ENCODE data around the gene SOCS1. TPM values are rescaled to one million over a fixed set of nuclear protein-coding genes. Genes with fewer than 3 reads are reported as not detected.

The SOCS1 gene
- total and polyA plus RNA-seq, 4 experiments from 2014 or later, result 14.7 to 37.8 (median 17.1) TPM

DNA sequence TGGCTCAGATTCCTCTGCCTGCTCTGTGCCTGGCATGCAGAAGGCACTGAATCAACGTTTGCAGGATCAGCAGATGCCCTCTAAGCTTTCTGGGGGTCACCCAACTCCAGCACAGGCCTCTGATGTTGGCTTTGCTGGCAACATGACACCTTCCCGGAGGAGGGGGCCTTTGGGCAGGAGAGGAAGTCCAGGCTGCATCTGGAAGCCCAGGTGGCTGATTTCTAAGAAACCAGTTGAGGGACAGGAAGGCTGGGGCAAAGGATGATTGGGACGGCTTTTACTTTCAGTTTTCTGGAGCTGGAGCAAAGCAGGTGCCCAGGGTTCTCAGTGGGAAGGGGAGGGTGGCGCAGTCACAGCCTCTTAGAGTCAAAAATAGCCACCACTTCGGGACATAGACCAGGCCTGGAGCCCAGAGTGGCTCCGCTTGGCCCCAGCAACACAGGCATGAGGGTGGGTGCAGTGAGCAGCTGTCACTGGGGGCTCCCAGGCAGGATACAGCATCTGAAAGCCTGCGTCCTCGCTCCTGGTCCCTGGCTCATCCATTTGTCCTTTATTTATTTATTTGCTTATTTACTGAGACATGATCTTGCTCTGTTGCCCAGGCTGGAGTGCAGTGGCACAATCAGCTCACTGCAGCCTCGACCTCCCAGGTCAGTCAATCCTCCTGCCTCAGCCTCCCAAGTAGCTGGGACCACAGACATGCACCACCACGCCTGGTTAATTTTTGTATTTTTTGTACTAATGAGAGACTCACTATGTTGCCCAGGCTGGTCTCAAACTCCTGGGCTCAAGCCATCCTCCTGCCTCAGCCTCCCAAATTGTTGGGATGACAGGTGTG lies 15.1 kb downstream of the SOCS1 start:
- no peaks in the 10 kb centered on the region for H3K36me3 ChIP-seq (ENCODE audit: insufficient read depth, low read length)
- DNase-seq, result no peak
- Mint-ChIP-seq H3K9me3 (no peaks in the 10 kb centered on the region), H3K4me1 (peaks cover 4 to 13% (median 10%) of the 10 kb centered on the region in 4 donors), H3K27me3 (no peaks in the 10 kb centered on the region), H3K36me3 (no peaks in the 10 kb centered on the region), H3K27ac (peak overlapping the region in 5 of 7 donors; percentile 51 to 92 (median 75)), H3K4me3 (peak overlapping the region in 7 of 8 donors; percentile 49 to 80 (median 66))
- H3K4me1 ChIP-seq (ENCODE audit: insufficient read depth, low read length), result peaks cover 24% of the 10 kb centered on the region
- no peak overlapping the region for H3K4me3 ChIP-seq (ENCODE audit: low read length in 2 of 2)
- no peak overlapping the region for H3K27ac ChIP-seq (ENCODE audit: low read depth, low read length)
- intact Hi-C loops (cut with micrococcal nuclease), result no loop called here
- no peaks in the 10 kb centered on the region for H3K9me3 ChIP-seq (ENCODE audit: control insufficient read depth in 1 of 2, low read length in 2 of 2)
- CTCF ChIA-PET (ENCODE audit: partially characterized antibody), result interaction anchor here (1.3 to 1.8 kb wide), 2 partner anchors 14 to 15 kb away, joined by 3 to 6 read pairs; partner anchors contain the start of gene SOCS1
- no peaks in the 10 kb centered on the region for H3K27me3 ChIP-seq (ENCODE audit: insufficient read depth, low read length)
- POLR2A ChIA-PET (ENCODE audit: partially characterized antibody), result interaction anchor here (1.3 to 1.6 kb wide), 4 partner anchors 11 to 18 kb away, joined by 3 to 20 read pairs (median 6); partner anchors contain the start of gene SOCS1

- H3K27ac ChIP-seq (ENCODE audit: low read depth, low read length), result no peak overlapping the region
- peaks cover 0 to 1% (median 0%) of the 10 kb centered on the region in 8 donors for H3K9me3 Mint-ChIP-seq
- H3K27me3 ChIP-seq (ENCODE audit: insufficient read depth, low read length), result no peaks in the 10 kb centered on the region
- no peak for DNase-seq
- ChIA-PET CTCF (ENCODE audit: partially characterized antibody) (interaction anchor here (1.3 to 1.8 kb wide), 2 partner anchors 15 to 16 kb away, joined by 3 to 6 read pairs; partner anchors contain the start of gene SOCS1), POLR2A (ENCODE audit: partially characterized antibody) (interaction anchor here (1.3 to 1.6 kb wide), 4 partner anchors 12 to 18 kb away, joined by 3 to 20 read pairs (median 6); partner anchors contain the start of gene SOCS1)
- peaks cover 30% of the 10 kb centered on the region for H3K4me1 ChIP-seq (ENCODE audit: insufficient read depth, low read length)
- peaks cover 8 to 14% (median 13%) of the 10 kb centered on the region in 4 donors for H3K4me1 Mint-ChIP-seq
- H3K4me3 ChIP-seq (ENCODE audit: low read length in 2 of 2), result no peak overlapping the region
- peak overlapping the region in 5 of 8 donors; percentile 55 to 80 (median 69) for H3K4me3 Mint-ChIP-seq
- no peaks in the 10 kb centered on the region for H3K36me3 ChIP-seq (ENCODE audit: insufficient read depth, low read length)
- H3K9me3 ChIP-seq (ENCODE audit: control insufficient read depth in 1 of 2, low read length in 2 of 2), result no peaks in the 10 kb centered on the region
- intact Hi-C loops (cut with micrococcal nuclease), result no loop called here
- H3K27ac Mint-ChIP-seq, result peak overlapping the region in 6 of 7 donors; percentile 25 to 81 (median 60)
- H3K36me3 Mint-ChIP-seq, result no peaks in the 10 kb centered on the region
- H3K27me3 Mint-ChIP-seq, result no peaks in the 10 kb centered on the region
Measured at GRCh38 chr16:11239644-11240632, 16.1 kb downstream of the SOCS1 start.

GRCh38 chr16:11238272-11239202 lies 17.5 kb downstream of the SOCS1 start:
- Mint-ChIP-seq H3K36me3 (no peaks in the 10 kb centered on the region), H3K9me3 (peaks cover 0 to 1% (median 0%) of the 10 kb centered on the region in 8 donors), H3K27ac (no peak overlapping the region), H3K4me3 (no peak overlapping the region), H3K27me3 (no peaks in the 10 kb centered on the region), H3K4me1 (peaks cover 21 to 25% (median 24%) of the 10 kb centered on the region in 4 donors)
- intact Hi-C loops (cut with micrococcal nuclease), result no loop called here
- POLR2A ChIA-PET (ENCODE audit: partially characterized antibody), result interaction anchor here (0.8 kb wide), 1 partner anchor 13 kb away, joined by 4 read pairs; no protein-coding TSS in a partner anchor
- CTCF ChIA-PET (ENCODE audit: partially characterized antibody), result interaction anchor here (2.9 kb wide), 1 partner anchor 16 kb away, joined by 9 read pairs; the partner anchor contains the start of gene SOCS1
- no peak overlapping the region for H3K27ac ChIP-seq (ENCODE audit: low read depth, low read length)
- no peaks in the 10 kb centered on the region for H3K27me3 ChIP-seq (ENCODE audit: insufficient read depth, low read length)
- H3K4me1 ChIP-seq (ENCODE audit: insufficient read depth, low read length), result peaks cover 44% of the 10 kb centered on the region
- no peak for DNase-seq
- no peak overlapping the region for H3K4me3 ChIP-seq (ENCODE audit: low read length in 2 of 2)
- no peaks in the 10 kb centered on the region for H3K9me3 ChIP-seq (ENCODE audit: control insufficient read depth in 1 of 2, low read length in 2 of 2)
- H3K36me3 ChIP-seq (ENCODE audit: insufficient read depth, low read length), result no peaks in the 10 kb centered on the region

DNA sequence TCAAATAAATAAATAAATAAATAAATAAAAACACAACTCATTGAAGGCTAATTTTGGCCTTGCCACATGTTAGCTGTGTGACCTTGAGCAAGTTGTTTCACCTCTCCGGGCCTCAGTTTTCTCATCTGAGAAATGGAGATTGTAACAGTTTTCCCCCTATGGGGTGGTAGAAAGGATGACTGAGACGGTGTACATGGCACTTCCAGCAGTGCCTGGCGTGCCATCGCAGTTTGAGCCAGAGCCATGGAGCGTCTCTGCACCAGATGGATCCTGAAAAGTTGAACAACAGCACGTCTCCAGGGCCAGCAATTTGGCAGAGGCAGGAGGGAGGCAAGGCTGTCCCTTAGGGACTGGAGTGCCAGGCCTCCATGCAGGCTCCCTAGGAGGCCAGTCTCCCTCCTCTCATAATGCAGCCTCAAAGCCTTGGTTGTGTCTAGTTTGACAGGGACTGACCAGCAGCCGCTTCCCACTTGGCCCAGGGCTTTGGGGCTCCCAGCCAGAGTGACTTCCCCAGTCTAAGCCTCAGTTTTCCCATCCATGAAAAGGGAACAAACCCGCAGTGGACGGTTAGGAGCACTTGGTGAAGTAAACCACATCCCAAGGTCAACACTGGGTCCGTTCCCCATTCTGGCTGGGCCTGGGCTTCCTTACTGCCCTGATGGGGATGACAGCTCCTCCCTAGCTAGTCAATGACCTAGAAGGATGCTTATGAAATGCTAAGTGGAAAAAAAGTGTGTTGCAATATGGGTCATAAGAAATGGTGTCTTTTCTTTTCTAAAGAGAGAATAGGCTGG lies 19.3 kb downstream of the SOCS1 start:
- H3K27me3 Mint-ChIP-seq, result no peaks in the 10 kb centered on the region
- H3K9me3 ChIP-seq (ENCODE audit: control insufficient read depth in 1 of 2, low read length in 2 of 2), result no peaks in the 10 kb centered on the region
- no peak for DNase-seq
- POLR2A ChIA-PET (ENCODE audit: partially characterized antibody), result interaction anchor here (1.5 to 7.7 kb wide), 2 partner anchors 11 to 20 kb away, joined by 5 to 127 read pairs; partner anchors contain the start of gene SOCS1
- H3K9me3 Mint-ChIP-seq, result peaks cover 0 to 1% (median 0%) of the 10 kb centered on the region in 8 donors
- H3K27ac Mint-ChIP-seq, result peak overlapping the region in 4 of 7 donors; percentile 6 to 55 (median 39)
- no peaks in the 10 kb centered on the region for H3K27me3 ChIP-seq (ENCODE audit: insufficient read depth, low read length)
- no peaks in the 10 kb centered on the region for H3K36me3 Mint-ChIP-seq
- no peak overlapping the region for H3K4me3 ChIP-seq (ENCODE audit: low read length in 2 of 2)
- H3K27ac ChIP-seq (ENCODE audit: low read depth, low read length), result no peak overlapping the region
- H3K4me1 ChIP-seq (ENCODE audit: insufficient read depth, low read length), result peaks cover 61% of the 10 kb centered on the region
- intact Hi-C loops (cut with micrococcal nuclease), result no loop called here
- CTCF ChIA-PET (ENCODE audit: partially characterized antibody), result interaction anchor here (1.1 to 2.9 kb wide), 3 partner anchors 12 to 18 kb away, joined by 3 to 9 read pairs (median 5); partner anchors contain the start of gene SOCS1
- no peaks in the 10 kb centered on the region for H3K36me3 ChIP-seq (ENCODE audit: insufficient read depth, low read length)
- H3K4me3 Mint-ChIP-seq, result no peak overlapping the region
- peaks cover 33 to 44% (median 38%) of the 10 kb centered on the region in 4 donors for H3K4me1 Mint-ChIP-seq

DNA sequence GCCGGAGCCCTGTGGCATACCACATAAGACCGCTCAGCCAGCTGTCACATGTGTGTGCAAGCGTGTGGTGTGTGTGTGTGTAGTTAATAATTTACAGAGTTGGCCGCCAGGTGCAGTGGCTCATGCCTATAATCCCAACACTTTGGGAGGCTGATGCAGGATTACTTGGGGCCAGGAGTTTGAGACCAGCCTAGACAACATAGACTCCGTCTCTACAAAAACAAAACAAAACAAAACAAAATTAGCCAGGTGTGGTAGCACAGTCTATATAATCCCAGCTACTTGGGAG lies 20.4 kb downstream of the SOCS1 start:
- Mint-ChIP-seq H3K36me3 (no peaks in the 10 kb centered on the region), H3K27me3 (no peaks in the 10 kb centered on the region), H3K4me3 (peak overlapping the region in 1 of 8 donors; percentile 8), H3K27ac (peak overlapping the region in 6 of 7 donors; percentile 32 to 93 (median 63)), H3K4me1 (peaks cover 34 to 54% (median 44%) of the 10 kb centered on the region in 4 donors), H3K9me3 (peaks cover 0 to 1% (median 0%) of the 10 kb centered on the region in 8 donors)
- no peak overlapping the region for H3K4me3 ChIP-seq (ENCODE audit: low read length in 2 of 2)
- DNase-seq, result no peak
- H3K27ac ChIP-seq (ENCODE audit: low read depth, low read length), result no peak overlapping the region
- peaks cover 59% of the 10 kb centered on the region for H3K4me1 ChIP-seq (ENCODE audit: insufficient read depth, low read length)
- H3K9me3 ChIP-seq (ENCODE audit: control insufficient read depth in 1 of 2, low read length in 2 of 2), result no peaks in the 10 kb centered on the region
- no peaks in the 10 kb centered on the region for H3K27me3 ChIP-seq (ENCODE audit: insufficient read depth, low read length)
- POLR2A ChIA-PET (ENCODE audit: partially characterized antibody), result interaction anchor here (1.0 to 7.7 kb wide), 3 partner anchors 10 to 21 kb away, joined by 3 to 127 read pairs (median 5); partner anchors contain the start of gene SOCS1
- CTCF ChIA-PET (ENCODE audit: partially characterized antibody), result interaction anchor here (0.9 to 1.2 kb wide), 3 partner anchors 11 to 19 kb away, joined by 3 to 5 read pairs (median 4); no protein-coding TSS in a partner anchor
- intact Hi-C loops (cut with micrococcal nuclease), result no loop called here
- no peaks in the 10 kb centered on the region for H3K36me3 ChIP-seq (ENCODE audit: insufficient read depth, low read length)

Measured in CD4-positive, alpha-beta memory T cell (primary cell).